Endodermal cell (in vitro differentiated cells): Measurements from ENCODE around the gene ELP1. TPM values are rescaled to one million over a fixed set of nuclear protein-coding genes. Genes with fewer than 3 reads are reported as not detected.

ENCODE experiments used
- DNase-seq: peaks from one replicate; pipeline ENCODE4 v3.0.0-alpha.2; 2017
- H3K27ac ChIP-seq: 2 replicates; pipeline ENCODE4 v1.5.1; 2013; ENCODE audit warnings: mild to moderate bottlenecking, low read depth, low read length, moderate library complexity
- H3K27me3 ChIP-seq: 2 replicates; pipeline ENCODE4 v1.6.1; 2013; ENCODE audit warnings: mild to moderate bottlenecking, low read length, moderate library complexity; ENCODE audit not compliant: insufficient read depth, control insufficient read depth, poor library complexity, severe bottlenecking
- H3K36me3 ChIP-seq: 2 replicates; pipeline ENCODE4 v1.7.0; 2013; ENCODE audit warnings: mild to moderate bottlenecking, low read length, moderate library complexity; ENCODE audit not compliant: control insufficient read depth, insufficient read depth
- H3K4me1 ChIP-seq: one replicate; pipeline ENCODE4 v1.7.0; 2013; ENCODE audit warnings: low read length; ENCODE audit not compliant: control insufficient read depth, insufficient read depth
- H3K4me3 ChIP-seq: 2 replicates; pipeline ENCODE4 v1.5.1; 2013; ENCODE audit warnings: mild to moderate bottlenecking, low read length, moderate library complexity
- H3K9ac ChIP-seq: 2 replicates; pipeline ENCODE4 v1.6.1; 2013; ENCODE audit warnings: mild to moderate bottlenecking, low read length, moderate library complexity; ENCODE audit not compliant: poor library complexity, severe bottlenecking; ENCODE audit errors: extremely low read depth
- H3K9me3 ChIP-seq: 2 replicates; pipeline ENCODE4 v1.6.1; 2013; ENCODE audit warnings: mild to moderate bottlenecking, low read length, moderate library complexity; ENCODE audit not compliant: control insufficient read depth
- H3K27ac Mint-ChIP-seq: 2 replicates; pipeline ENCODE4 v1.8.0; 2020; ENCODE audit warnings: mixed read lengths
- H3K27me3 Mint-ChIP-seq: 2 replicates; pipeline ENCODE4 v1.8.0; 2021; ENCODE audit warnings: mild to moderate bottlenecking, mixed read lengths; ENCODE audit not compliant: insufficient read depth
- H3K36me3 Mint-ChIP-seq: 2 replicates; pipeline ENCODE4 v1.8.0; 2020; ENCODE audit warnings: low read depth, mixed read lengths
- H3K4me1 Mint-ChIP-seq: 2 replicates; pipeline ENCODE4 v1.8.0; 2020; ENCODE audit warnings: mixed read lengths
- H3K4me3 Mint-ChIP-seq: 2 replicates; pipeline ENCODE4 v1.8.0; 2020; ENCODE audit warnings: mild to moderate bottlenecking, moderate library complexity, mixed read lengths
- H3K9me3 Mint-ChIP-seq: 2 replicates; pipeline ENCODE4 v1.8.0; 2020; ENCODE audit warnings: mild to moderate bottlenecking, mixed read lengths
- CTCF ChIP-seq: fragments of 200-600 bp; sonication (generic); conservative IDR thresholded peaks from 2 replicates; pipeline ENCODE4 v1.5.0; 2021; ENCODE audit warnings: antibody characterized with exemption, mild to moderate bottlenecking
- WGBS, 2 experiments: methylation state at CpG; one replicate each; pipeline versions ENCODE4 v1.1.5 to v1.1.7; 2013; ENCODE audit warnings: missing lambda C conversion rate in 2 of 2, mixed read lengths in 1 of 2; ENCODE audit not compliant: insufficient coverage in 1 of 2, insufficient read length in 1 of 2; 5-methylcytosine and 5-hydroxymethylcytosine counted together
- total RNA-seq, 2 donors: library from RNA; stranded (reverse); fragmentation: NEBNext Ultra II Directional in 1 of 2; extraction: Animal tissue kit (Norgen Biotek cat#: 25700) in 1 of 2; gene quantifications; 2 replicates in 1 of 2; 3 replicates in 1 of 2; pipeline ENCODE4 v1.2.1, GENCODE V29; 2021

Gene ELP1
- total RNA-seq, 2 donors from 2014 or later = 32.9 to 37.1 TPM

DNA sequence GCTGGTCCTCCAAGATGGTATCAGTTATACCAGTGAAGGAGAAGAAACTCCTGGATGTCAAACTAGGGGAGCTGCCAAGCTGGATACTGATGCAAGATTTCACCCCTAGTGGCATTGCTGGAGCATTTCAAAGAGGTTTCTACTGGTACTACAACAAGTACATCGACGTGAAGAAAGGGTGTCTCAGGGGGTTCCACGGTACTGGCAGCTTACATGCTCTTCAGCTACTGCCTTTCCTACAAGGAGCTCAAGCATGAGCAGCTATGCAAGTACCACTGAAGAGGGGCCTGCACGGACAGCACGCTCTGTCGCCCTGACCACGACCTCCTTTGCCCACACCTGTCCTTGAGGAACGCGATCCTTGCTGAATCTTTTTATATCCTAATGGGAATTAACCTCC, 97.6 kb downstream of the ELP1 start:
- TF ChIP-seq CTCF = peak; percentile 52
- Histone ChIP-seq H3K36me3 (no peaks in the 10 kb centered on the region), H3K9ac (no peak overlapping the region), H3K9me3 (no peaks in the 10 kb centered on the region), H3K4me1 (no peaks in the 10 kb centered on the region), H3K27me3 (no peaks in the 10 kb centered on the region), H3K4me3 (no peak overlapping the region), H3K27ac (no peak overlapping the region)
- H3K27me3 Mint-ChIP-seq = no peaks in the 10 kb centered on the region
- no peaks in the 10 kb centered on the region for H3K36me3 Mint-ChIP-seq
- no peak overlapping the region for H3K4me3 Mint-ChIP-seq
- WGBS, 2 experiments = 88 to 91% methylated on average over 5 to 9 of the region's 9 CpGs
- no peak for DNase-seq
- peaks cover 7% of the 10 kb centered on the region for H3K4me1 Mint-ChIP-seq
- H3K27ac Mint-ChIP-seq = no peak overlapping the region
- H3K9me3 Mint-ChIP-seq = no peaks in the 10 kb centered on the region

- Mint-ChIP-seq H3K4me3 (no peak overlapping the region), H3K9me3 (no peaks in the 10 kb centered on the region), H3K36me3 (no peaks in the 10 kb centered on the region), H3K27ac (no peak overlapping the region), H3K4me1 (peaks cover 7% of the 10 kb centered on the region), H3K27me3 (no peaks in the 10 kb centered on the region)
- Histone ChIP-seq H3K27ac (no peak overlapping the region), H3K4me1 (no peaks in the 10 kb centered on the region), H3K9me3 (no peaks in the 10 kb centered on the region), H3K36me3 (no peaks in the 10 kb centered on the region), H3K4me3 (no peak overlapping the region), H3K27me3 (no peaks in the 10 kb centered on the region), H3K9ac (no peak overlapping the region)
- WGBS, 2 experiments = 79 to 80% methylated on average over 7 of the region's 7 CpGs
- TF ChIP-seq CTCF = no peak
- DNase-seq = no peak
Observed at GRCh38 chr9:108835831-108836230, 98.1 kb downstream of the ELP1 start.

DNA sequence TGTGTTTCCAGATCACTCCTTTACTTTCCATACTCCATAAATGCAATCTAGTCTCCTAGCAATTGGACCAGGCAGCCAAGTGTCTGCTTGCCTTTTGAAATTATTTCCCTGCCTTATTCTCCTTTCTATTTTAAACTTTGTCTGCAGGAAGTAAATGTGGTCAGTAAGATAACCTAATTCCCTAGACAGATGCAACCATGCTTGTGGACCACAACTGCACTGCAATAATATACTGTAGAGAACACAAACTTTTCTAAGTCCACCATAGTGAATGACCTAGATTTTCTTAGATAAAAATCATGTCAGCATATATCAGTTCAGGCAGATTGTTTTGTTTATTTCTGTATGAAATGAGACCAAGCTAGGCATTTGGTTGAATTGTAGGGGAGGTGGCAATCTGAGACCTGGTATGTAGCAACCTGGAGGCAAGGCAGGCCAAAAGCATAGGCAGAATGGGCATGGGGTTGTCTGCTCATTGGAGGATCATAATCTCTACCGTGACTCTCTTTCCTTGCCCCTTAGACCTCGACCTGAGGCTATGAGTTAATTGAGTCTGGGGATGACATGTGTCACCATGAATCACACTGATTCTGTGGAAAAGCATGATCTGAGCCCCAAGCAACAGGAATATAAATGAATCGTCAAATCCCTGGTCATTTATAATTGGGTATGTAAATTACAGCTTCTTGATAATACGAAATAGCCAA, 98.8 kb downstream of the ELP1 start:
- Histone ChIP-seq H3K9me3 (no peaks in the 10 kb centered on the region), H3K27ac (no peak overlapping the region), H3K9ac (no peak overlapping the region), H3K27me3 (no peaks in the 10 kb centered on the region), H3K4me3 (no peak overlapping the region), H3K4me1 (no peaks in the 10 kb centered on the region), H3K36me3 (no peaks in the 10 kb centered on the region)
- Mint-ChIP-seq H3K27me3 (no peaks in the 10 kb centered on the region), H3K4me3 (no peak overlapping the region), H3K9me3 (no peaks in the 10 kb centered on the region), H3K27ac (no peak overlapping the region), H3K4me1 (peaks cover 7% of the 10 kb centered on the region), H3K36me3 (no peaks in the 10 kb centered on the region)
- no peak for TF ChIP-seq CTCF
- WGBS, 2 experiments = 90 to 94% methylated on average over 4 of the region's 4 CpGs
- no peak for DNase-seq
